COLO668 (cell line): ENCODE measurements around the gene DDX39A.
"Not testable (repeated sequence)": the region's sequence is repeated elsewhere in the genome, so short reads cannot be mapped to it uniquely, and the experiment has no call there.

Experiments used
- DNase-seq: peaks from one replicate; lab custom pipeline; 2025; ENCODE audit not compliant: unreplicated experiment; lab: John Stamatoyannopoulos, UW

The DDX39A gene

DNA sequence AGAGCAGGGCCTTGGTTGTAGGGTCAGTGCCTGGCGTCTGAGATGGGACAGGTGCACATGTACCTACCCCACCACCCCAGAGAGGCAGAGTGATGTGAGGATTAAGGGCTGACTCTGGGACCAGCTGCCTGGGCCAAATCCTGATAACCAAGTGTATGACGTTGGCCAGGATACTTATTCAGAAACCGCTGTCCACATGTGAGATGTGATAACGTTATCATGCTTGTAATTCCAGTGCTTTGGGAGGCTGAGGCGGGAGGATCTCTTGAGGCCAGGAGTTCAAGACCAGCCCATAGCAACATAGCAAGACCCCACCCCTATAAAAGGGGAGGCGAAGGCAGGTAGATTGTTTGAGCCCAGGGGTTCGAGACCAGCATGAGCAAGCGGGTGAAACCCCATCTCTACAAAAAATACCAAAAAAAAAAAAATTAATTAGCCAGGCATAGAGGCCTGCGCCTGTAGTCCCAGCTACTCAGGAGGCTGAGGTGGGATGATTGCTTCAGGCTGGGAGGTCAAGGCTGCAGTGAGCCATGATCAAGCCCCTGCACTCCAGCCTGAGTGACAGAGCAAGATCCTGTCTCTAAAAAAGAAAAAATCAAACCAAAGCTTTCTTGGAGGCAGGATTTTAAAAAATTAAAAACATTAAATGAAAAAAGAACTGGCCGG lies 27.9 kb downstream of the DDX39A start:
- no peak for DNase-seq

DNA sequence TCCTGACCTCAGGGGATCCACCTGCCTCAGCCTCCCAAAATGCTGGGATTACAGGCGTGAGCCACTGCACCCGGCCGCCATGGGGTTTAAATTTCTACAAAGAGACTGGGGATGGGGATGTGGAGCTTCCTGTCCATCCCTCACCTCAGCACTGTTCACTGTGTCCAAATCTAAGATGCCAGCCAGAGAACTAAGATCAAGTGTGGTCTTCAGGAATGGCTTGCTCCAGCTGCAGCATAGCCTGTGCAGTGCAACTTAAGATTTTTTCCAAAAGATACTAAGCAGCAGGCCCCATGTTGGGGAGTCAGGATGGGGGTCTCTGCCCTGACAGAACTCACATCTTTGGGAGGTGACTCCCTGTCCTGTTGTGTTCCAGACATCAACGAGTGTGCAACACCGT lies 28.6 kb downstream of the DDX39A start:
- no peak for DNase-seq

DNA sequence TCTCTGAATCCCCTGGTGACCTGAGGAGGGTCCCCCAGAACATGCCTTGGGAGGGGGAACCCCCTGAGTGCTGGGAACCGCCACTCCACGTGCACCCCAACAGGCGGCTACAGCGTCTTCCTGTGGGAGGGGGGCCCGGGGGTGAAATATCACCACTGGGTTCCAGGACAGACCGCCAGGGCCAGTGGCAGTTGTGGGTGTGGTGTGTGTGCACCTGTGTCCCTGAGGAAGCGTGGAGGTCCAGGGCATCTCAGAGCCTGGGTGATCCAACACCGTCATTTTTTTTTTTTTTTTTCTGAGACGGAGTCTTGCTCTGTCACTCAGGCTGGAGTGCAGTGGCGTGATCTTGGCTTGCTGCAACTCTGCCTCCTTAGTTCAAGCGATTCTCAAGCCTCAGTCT lies 33.6 kb downstream of the DDX39A start:
- DNase-seq = no peak

GRCh38 chr19:14383661-14384555 lies 35.2 kb downstream of the DDX39A start:
- no peak for DNase-seq

GRCh38 chr19:14381689-14382474 lies 37.3 kb downstream of the DDX39A start:
- no peak for DNase-seq

DNA sequence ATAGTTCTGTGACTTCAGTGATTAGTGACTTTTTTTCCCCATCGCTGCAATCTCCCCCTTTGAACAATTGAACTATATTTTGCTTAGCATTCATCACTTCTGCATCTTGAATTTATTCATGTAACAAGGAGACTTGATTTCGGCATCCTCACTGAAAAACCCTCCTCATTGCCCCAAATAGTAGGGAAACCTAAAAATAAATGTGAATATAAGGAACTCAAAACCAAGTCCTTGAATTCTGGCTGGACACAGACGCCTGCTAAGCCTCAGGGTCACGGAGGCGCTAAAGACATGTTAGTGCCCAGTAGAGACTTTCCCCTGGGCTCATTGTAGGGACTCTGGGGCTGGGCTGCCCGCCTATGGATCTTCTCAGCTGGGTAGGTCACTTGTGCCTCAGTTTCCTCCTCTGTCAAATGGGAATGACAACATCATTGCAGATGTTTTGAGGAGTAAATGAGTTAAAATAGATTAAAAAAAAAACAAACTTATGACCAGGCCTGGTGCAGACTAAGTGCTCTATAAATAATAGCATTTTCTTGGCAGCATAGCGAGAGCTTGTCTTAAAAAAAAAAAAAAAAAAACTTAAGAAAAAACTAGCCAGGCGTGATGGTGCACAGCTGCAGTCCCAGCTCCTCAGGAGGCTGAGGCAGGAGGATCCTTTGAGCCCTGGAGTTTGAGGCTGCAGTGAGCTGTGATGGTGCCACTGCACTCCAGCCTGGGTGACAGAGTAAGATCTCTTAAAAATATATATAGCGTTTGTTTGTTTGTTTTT lies 39.7 kb downstream of the DDX39A start:
- no peak for DNase-seq

DNA sequence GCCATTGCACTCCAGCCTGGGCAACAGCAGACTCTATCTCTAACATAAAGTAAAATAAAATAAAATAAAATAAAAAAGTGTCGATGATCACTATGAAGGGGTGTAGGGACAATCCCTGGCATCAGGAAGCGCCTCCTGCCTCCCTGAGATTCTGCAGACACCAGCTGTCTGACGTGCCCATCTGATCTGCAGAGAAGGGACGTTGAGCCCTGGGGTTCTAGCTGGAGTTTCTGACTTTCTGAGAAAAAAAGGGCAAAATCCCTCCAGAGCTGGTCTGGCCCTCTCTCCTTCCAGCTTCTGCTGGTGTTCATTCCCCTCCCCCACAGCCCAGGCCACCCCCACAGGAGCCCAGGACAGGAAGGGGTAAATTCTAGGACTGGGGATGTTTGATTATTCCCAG lies 40.3 kb downstream of the DDX39A start:
- no peak for DNase-seq

GRCh38 chr19:14377883-14378328 lies 41.2 kb downstream of the DDX39A start:
- DNase-seq = no peak

DNA sequence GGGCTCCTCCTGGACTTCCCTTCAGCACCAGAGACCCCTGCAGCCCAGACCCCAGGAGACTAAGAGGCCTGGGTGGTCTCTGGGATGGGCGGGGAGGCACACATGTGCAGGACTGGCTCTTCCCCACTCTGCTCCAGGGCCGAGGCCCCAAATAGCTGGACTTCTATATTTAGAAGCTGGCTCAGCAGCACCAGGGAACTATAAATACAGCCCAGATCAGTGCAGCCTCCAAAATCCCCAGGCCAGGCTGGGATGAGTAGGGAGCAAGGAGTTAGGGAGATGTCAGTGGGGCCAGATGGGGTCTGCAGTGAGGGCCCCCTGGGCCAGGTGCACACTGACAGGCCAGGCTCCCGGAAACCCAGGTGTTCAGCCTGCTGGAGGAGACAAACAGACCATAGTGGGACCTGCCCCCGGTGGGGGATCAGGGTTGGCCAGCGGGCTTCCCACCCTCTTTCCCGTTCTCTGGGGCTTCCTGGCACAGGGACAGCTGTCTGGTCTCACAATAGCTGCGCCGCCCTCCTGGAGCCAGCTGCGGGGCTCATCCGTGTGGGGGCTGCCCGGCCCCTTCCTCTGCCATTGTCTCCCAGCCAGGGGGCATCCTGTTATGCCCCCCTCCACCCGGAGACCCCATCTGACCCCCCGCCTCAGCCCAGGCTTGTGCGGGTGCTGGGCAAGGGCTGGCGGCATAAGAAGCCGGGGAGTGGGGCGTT lies 43.4 kb downstream of the DDX39A start:
- no peak for DNase-seq

- no peak for DNase-seq
These were observed 44.0 kb downstream of the DDX39A start for GRCh38 chr19:14375055-14375581.

- not testable (repeated sequence) for DNase-seq
These were observed 44.8 kb downstream of the DDX39A start for GRCh38 chr19:14374313-14374712.

DNA sequence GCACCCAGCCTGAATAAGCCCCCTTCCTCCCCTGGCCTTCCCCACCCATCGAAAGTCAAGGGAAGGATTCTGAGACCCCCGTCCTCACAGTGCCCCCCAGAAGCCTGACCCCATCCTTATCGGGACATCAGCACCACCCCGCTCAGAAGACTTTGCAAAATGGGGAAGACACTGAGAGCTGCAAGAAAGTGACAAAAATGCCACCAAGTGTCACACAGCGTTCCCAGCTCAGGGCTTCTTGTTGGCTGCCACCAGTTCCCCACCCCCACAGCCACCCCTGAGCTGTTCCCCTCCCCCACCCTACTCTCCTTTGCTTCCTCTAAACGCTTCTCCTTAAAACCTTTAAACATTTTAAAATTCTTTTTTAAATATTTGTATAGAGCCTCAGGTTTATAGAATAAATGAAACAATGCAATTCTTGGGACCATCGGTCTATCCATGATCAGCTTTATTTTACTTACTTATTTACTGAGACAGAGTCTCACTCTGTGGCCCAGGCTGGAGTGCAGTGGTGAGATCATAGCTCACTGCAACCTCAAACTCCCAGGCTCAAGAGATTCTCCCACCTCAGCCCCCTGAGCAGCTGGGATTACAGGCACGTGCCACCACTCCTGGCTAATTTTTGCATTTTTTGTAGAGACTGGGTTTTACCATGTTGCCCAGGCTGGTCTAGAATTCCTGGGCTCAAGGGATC lies 46.6 kb downstream of the DDX39A start:
- not testable (repeated sequence) for DNase-seq

DNA sequence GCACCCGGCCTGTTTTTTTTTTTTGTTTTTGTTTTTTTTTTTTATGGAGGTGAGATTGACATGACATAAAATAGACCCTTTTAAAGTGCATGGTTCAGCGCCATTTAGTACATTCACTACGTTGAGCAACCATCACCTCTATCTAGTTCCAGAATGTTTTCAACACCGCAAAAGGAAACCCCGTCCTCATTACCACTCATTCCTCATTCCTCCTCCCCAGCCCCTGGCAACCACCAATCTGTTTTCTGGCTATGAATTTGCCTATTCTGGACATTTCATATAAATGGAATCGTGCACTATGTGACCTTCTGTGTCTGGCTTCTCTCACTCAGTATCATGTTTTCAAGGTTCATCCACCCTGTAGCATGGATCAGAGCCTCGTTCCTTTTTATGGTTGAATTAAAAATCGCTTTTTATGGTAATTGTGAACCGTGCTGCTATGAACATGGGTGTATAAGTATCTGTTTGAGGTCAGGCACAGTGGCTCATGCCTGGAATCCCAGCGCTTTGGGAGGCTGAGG lies 47.8 kb downstream of the DDX39A start:
- no peak for DNase-seq

- DNase-seq = no peak
These were observed 48.2 kb downstream of the DDX39A start for GRCh38 chr19:14370940-14371280.

DNA sequence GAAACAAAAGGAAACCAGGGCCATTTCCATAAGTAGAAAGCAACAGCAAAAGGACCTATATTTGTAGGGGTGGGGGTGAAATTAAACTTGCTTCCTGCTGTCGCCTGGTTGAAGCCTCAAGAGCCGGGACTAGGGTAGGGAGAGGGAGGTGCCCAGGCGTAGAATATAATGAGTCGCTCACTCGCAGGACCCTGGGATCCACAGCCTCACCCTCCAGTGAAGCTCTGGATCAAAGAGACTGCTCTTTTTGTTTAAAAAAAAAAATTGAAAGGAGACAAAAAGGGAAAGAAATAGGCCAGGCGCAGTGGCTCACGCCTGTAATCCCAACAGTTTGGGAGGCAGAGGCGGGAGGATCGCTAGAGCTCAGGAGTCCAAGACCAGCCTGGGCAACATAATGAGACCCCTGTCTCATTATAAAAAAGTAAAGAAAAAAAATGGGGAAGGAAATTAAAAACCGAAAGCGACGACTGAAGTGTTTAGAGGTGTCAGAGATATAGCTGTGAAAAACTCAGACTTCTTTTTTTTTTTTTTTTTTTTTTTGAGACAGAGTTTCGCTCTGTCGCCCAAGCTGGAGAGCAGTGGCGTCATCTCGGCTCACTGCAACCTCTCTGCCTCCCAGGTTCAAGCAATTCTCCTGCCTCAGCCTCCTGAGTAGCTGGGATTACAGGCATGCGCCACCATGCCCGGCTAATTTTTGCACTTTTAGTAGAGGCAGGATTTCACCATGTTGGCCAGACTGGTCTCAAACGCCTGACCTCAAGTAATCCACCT lies 48.8 kb downstream of the DDX39A start:
- no peak for DNase-seq

GRCh38 chr19:14369399-14370168 lies 49.6 kb downstream of the DDX39A start:
- no peak for DNase-seq

DNA sequence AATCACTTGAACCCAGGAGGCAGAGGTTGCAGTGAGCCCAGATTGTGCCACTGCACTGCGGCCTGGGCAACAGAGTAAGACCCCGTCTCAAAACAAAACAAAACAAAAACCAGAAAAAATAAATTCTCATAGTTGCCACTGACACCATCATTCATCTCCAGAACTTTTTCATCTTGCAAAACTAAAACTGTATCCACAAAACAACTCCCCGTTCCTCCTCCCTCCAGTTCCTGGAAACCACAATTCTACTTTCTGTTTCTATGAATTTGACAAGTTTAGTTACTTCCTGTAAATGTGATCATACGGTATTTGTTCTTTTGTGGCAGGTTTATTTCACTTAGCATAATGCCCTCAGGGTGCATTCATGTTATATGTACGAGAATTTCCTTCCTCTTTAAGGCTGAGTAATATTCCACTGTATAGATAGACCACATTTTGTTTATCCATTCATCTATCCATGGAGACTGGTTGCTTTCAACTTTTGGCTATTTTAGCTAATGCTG lies 51.1 kb downstream of the DDX39A start:
- DNase-seq = no peak

GRCh38 chr19:14367016-14367415 lies 52.1 kb downstream of the DDX39A start:
- DNase-seq = no peak
